Measurements from ENCODE around the gene HK3. TPM values are rescaled to one million over a fixed set of nuclear protein-coding genes. Genes with fewer than 3 reads are reported as not detected.

The HK3 gene
- total RNA-seq, 2 experiments from 2014 or later = 0.33 TPM; not detected in 1

DNA sequence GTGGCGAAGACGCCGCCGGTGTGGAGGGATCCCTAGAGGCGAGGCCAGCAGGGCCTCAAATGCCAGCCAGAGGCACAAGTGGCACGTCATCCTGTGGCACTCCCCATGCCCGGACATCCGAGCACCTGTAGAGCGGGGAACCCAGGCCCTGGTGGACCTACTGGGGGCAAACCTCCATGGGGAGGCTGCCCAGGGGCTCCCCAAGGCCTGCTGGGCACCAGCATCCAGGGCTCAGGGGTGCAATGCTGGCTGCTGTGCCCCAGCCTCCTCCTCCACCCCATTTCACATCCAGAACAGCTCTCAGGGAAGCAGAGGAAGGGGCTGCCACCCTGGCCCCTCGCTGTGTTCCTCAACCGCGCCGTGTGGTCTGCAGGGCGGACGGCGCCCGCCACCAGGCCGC, 43.5 kb downstream of the HK3 start:
- CTCF ChIA-PET = no interaction called here
- no peaks in the 10 kb centered on the region for H3K36me3 Mint-ChIP-seq (ENCODE audit: low read depth)
- no peak for DNase-seq
- H3K4me3 Mint-ChIP-seq = no peak overlapping the region
- no peaks in the 10 kb centered on the region for H3K27me3 Mint-ChIP-seq
- H3K27ac Mint-ChIP-seq = no peak overlapping the region
- H3K9me3 Mint-ChIP-seq = no peaks in the 10 kb centered on the region
- H3K4me1 Mint-ChIP-seq = no peaks in the 10 kb centered on the region
- POLR2A ChIA-PET = no interaction called here

DNA sequence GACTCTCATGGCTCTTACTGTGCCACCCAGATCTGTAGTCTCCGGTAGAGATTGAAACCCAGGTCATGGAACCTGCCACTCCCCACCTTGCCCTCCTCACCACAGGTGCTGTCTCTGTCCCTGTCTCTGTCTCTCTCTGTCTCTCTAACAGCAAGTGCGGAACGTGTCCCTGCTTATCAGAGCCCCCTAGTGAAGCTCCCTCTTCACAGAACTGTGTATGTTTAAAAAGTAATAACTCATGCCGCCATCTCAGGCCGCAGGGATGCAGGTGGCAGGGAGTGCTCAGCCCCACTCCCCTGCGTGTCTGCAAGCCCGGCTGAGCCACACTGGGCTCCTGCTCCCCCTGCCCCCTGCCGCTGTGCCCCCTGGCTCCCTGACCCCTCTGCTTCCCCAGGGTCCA, 45.0 kb downstream of the HK3 start:
- no peak for DNase-seq
- CTCF ChIA-PET = no interaction called here
- POLR2A ChIA-PET = no interaction called here
- no peak overlapping the region for H3K4me3 Mint-ChIP-seq
- no peaks in the 10 kb centered on the region for H3K27me3 Mint-ChIP-seq
- H3K9me3 Mint-ChIP-seq = no peaks in the 10 kb centered on the region
- no peaks in the 10 kb centered on the region for H3K4me1 Mint-ChIP-seq
- H3K27ac Mint-ChIP-seq = no peak overlapping the region
- no peaks in the 10 kb centered on the region for H3K36me3 Mint-ChIP-seq (ENCODE audit: low read depth)

DNA sequence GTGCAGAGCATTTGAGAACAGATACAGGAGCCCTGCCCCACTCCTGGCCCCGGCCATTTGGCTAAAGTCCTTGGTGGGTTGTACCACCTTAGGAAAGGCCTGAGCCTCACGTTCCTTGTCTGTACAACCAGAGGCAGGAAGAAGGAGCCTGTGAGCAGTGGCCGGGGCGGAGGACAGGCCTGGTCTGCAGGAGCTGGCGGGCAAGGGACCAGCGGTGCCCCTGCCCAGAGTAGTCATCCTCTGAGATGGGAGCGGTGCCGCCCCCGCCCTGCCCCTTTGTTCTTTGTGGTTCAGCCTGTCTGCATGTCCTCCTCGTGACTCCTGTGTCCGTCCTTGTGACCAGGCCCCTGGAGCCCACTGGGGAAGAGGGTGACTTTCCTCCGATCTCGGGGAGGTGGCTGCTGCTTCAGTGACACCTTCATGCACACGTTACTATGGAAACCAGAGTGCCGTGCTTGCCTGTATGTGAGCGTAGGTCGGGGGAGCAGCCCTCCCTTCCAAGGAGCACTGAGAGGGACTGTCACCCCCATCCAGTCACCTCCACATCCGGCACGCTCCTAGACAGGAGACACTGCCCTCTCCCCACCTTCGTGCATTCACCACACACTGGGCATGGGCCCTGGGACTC, 45.9 kb downstream of the HK3 start:
- DNase-seq = no peak
- H3K36me3 Mint-ChIP-seq (ENCODE audit: low read depth) = no peaks in the 10 kb centered on the region
- H3K4me1 Mint-ChIP-seq = no peaks in the 10 kb centered on the region
- CTCF ChIA-PET = no interaction called here
- H3K27me3 Mint-ChIP-seq = no peaks in the 10 kb centered on the region
- POLR2A ChIA-PET = no interaction called here
- H3K4me3 Mint-ChIP-seq = no peak overlapping the region
- no peaks in the 10 kb centered on the region for H3K9me3 Mint-ChIP-seq
- H3K27ac Mint-ChIP-seq = no peak overlapping the region

- Mint-ChIP-seq H3K27ac (no peak overlapping the region), H3K36me3 (ENCODE audit: low read depth) (no peaks in the 10 kb centered on the region), H3K27me3 (peaks cover 2% of the 10 kb centered on the region), H3K4me1 (no peaks in the 10 kb centered on the region), H3K9me3 (no peaks in the 10 kb centered on the region), H3K4me3 (no peak overlapping the region)
- ChIA-PET CTCF (no interaction called here), POLR2A (no interaction called here)
- DNase-seq = no peak
These were observed 47.1 kb downstream of the HK3 start for GRCh38 chr5:176851871-176852658.

GRCh38 chr5:176851380-176851779, 47.8 kb downstream of the HK3 start:
- no peak overlapping the region for H3K4me3 Mint-ChIP-seq
- no peaks in the 10 kb centered on the region for H3K9me3 Mint-ChIP-seq
- no peak for DNase-seq
- H3K4me1 Mint-ChIP-seq = no peaks in the 10 kb centered on the region
- no peak overlapping the region for H3K27ac Mint-ChIP-seq
- no peaks in the 10 kb centered on the region for H3K36me3 Mint-ChIP-seq (ENCODE audit: low read depth)
- peaks cover 2% of the 10 kb centered on the region for H3K27me3 Mint-ChIP-seq
- ChIA-PET CTCF (no interaction called here), POLR2A (no interaction called here)

GRCh38 chr5:176850371-176851245, 48.5 kb downstream of the HK3 start:
- Mint-ChIP-seq H3K27ac (no peak overlapping the region), H3K36me3 (ENCODE audit: low read depth) (no peaks in the 10 kb centered on the region), H3K4me3 (no peak overlapping the region), H3K27me3 (peaks cover 6% of the 10 kb centered on the region), H3K4me1 (no peaks in the 10 kb centered on the region), H3K9me3 (no peaks in the 10 kb centered on the region)
- ChIA-PET POLR2A (no interaction called here), CTCF (no interaction called here)
- no peak for DNase-seq

GRCh38 chr5:176849611-176850227, 49.4 kb downstream of the HK3 start:
- no peak overlapping the region for H3K4me3 Mint-ChIP-seq
- CTCF ChIA-PET = no interaction called here
- peaks cover 7% of the 10 kb centered on the region for H3K27me3 Mint-ChIP-seq
- no peak overlapping the region for H3K27ac Mint-ChIP-seq
- POLR2A ChIA-PET = no interaction called here
- no peak for DNase-seq
- H3K4me1 Mint-ChIP-seq = no peaks in the 10 kb centered on the region
- H3K36me3 Mint-ChIP-seq (ENCODE audit: low read depth) = no peaks in the 10 kb centered on the region
- no peaks in the 10 kb centered on the region for H3K9me3 Mint-ChIP-seq

DNA sequence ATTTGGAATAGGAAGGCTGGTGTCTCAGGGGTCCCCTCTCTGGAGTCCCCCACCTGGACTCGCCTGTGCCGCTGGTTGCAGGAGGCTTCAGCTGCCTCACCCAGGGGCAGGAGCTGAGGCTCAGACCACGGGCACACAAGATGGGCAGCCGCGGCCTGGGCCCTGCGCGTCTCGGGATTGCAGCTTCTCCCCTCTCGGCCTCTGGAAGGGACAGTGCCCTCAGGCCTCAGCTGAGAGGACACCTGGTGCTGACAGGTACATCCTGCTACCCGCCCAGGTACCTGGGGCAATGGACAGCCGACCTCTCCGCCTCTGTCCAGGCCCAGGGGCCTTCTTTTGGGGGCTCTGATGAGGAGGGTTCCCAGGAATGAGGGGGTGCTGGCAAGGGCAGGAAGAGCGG, 50.5 kb downstream of the HK3 start:
- CTCF ChIA-PET = no interaction called here

DNA sequence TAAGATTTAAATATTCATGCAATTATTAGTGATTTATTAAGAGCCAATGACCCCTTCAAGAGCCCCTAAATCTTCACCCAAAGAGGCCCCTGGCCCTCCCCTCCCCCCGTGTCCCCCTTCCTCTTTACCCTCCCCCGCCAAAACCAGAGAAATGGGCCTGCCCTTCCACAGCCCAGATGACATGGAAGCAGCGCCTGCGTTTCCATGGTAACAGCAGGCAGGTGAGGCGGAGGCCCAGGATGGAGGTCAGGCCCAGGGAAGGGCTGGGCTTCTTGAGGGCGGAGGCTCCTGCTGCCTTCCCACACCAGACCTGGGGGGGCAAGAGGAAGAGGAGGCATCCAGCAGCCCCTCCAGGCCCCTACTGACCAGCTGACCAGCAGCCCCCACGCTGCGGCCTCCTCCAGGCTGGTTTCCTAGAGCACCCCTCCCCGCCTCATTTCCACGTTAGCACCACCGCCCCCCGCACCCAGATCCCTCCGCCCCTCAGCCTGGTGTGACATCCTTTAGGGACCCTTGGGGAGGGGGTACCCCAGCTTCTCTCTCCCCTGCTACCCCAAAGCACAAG, 51.3 kb downstream of the HK3 start:
- ChIA-PET POLR2A (no interaction called here), CTCF (no interaction called here)
- Mint-ChIP-seq H3K4me3 (no peak overlapping the region), H3K27me3 (peaks cover 9% of the 10 kb centered on the region), H3K4me1 (no peaks in the 10 kb centered on the region), H3K9me3 (no peaks in the 10 kb centered on the region), H3K27ac (no peak overlapping the region), H3K36me3 (ENCODE audit: low read depth) (no peaks in the 10 kb centered on the region)
- no peak for DNase-seq

More for the DNA sequence above, 50.5 kb downstream of the HK3 start:
- Mint-ChIP-seq H3K9me3 (no peaks in the 10 kb centered on the region), H3K36me3 (ENCODE audit: low read depth) (no peaks in the 10 kb centered on the region), H3K4me1 (no peaks in the 10 kb centered on the region), H3K27me3 (peaks cover 9% of the 10 kb centered on the region), H3K27ac (no peak overlapping the region), H3K4me3 (no peak overlapping the region)
- POLR2A ChIA-PET = no interaction called here
- DNase-seq = no peak

DNA sequence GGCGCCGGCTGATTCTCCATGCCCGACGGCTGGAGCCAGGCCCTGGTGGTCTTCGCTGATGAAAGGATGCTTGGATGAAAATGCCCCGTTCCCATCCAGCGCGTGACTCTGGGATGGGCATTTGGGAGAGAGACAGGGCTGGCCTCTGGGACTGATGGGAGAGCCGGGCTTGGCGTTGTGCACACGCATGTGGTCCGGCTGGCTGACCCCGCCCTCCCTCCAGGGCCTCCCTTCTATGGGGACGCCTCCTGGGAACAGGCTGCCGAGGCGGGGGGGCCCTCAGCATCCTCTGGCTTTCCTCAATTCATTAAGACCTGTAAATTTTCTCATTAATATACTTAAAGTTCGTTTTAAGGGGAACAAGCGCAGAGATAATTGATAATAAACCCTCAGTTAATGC, 52.0 kb downstream of the HK3 start:
- ChIA-PET CTCF (no interaction called here), POLR2A (no interaction called here)
- H3K4me3 Mint-ChIP-seq = no peak overlapping the region
- H3K27ac Mint-ChIP-seq = no peak overlapping the region
- no peaks in the 10 kb centered on the region for H3K9me3 Mint-ChIP-seq
- H3K27me3 Mint-ChIP-seq = peaks cover 9% of the 10 kb centered on the region
- DNase-seq = no peak
- no peaks in the 10 kb centered on the region for H3K36me3 Mint-ChIP-seq (ENCODE audit: low read depth)
- no peaks in the 10 kb centered on the region for H3K4me1 Mint-ChIP-seq

- Mint-ChIP-seq H3K27me3 (peaks cover 9% of the 10 kb centered on the region), H3K4me3 (no peak overlapping the region), H3K4me1 (no peaks in the 10 kb centered on the region), H3K9me3 (no peaks in the 10 kb centered on the region), H3K36me3 (ENCODE audit: low read depth) (no peaks in the 10 kb centered on the region), H3K27ac (no peak overlapping the region)
- POLR2A ChIA-PET = no interaction called here
- CTCF ChIA-PET = no interaction called here
- DNase-seq = no peak
These were observed 52.6 kb downstream of the HK3 start for GRCh38 chr5:176846335-176847140.

DNA sequence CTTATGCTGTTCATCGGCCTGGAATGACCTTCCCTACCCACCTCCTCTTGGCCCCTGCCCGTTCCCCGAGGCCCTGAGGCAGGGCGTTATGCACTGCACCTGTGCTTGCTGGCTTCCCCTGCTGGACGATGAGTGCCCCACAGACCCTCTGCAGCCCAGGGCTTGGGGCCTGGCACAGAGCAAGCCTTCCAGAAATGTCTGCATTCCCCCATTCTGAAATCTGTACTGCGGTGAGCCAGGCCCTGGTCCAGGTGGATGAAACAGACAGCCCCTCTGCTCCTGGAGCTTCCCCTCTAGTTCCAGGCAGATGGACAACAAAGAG, 53.8 kb downstream of the HK3 start:
- H3K27ac Mint-ChIP-seq = no peak overlapping the region
- CTCF ChIA-PET = no interaction called here
- DNase-seq = no peak
- H3K4me3 Mint-ChIP-seq = no peak overlapping the region
- no peaks in the 10 kb centered on the region for H3K4me1 Mint-ChIP-seq
- no peaks in the 10 kb centered on the region for H3K9me3 Mint-ChIP-seq
- no peaks in the 10 kb centered on the region for H3K36me3 Mint-ChIP-seq (ENCODE audit: low read depth)
- H3K27me3 Mint-ChIP-seq = peaks cover 9% of the 10 kb centered on the region
- POLR2A ChIA-PET = no interaction called here
